Panc1 (cell line): ENCODE results near the gene OVCH2. TPM values are rescaled to one million over a fixed set of nuclear protein-coding genes. Genes with fewer than 3 reads are reported as not detected.

Experiments used
- ATAC-seq: fragments of 200-7000 bp; cut with Tn5 transposase; 2 replicates; pipeline ENCODE4 v1.9.1; 2020; ENCODE audit warnings: mild to moderate bottlenecking, moderate library complexity
- BruUV-seq: library from RNA; stranded (reverse); fragments of 400-500 nt; replicated peaks from 2 replicates; lab custom pipeline; 2021; lab: Mats Ljungman, UMichigan
- CTCF ChIA-PET: fragments of 300-600 bp; sonication (Branson Sonifier 250); formaldehyde crosslinking; loops from one replicate; lab custom pipeline; 2022; ENCODE audit warnings: antibody characterized with exemption; lab: Charles Lee
- POLR2A ChIA-PET: fragments of 300-600 bp; sonication (Branson Sonifier 250); formaldehyde crosslinking; loops from one replicate; lab custom pipeline; 2022; ENCODE audit warnings: antibody characterized with exemption; lab: Charles Lee
- DNase-seq: peaks from one replicate; pipeline ENCODE4 v3.0.0-alpha.2; 2010; ENCODE audit warnings: low read depth, low spot score
- H3K27ac ChIP-seq: 2 replicates; pipeline ENCODE4 v1.5.1; 2011; ENCODE audit warnings: mild to moderate bottlenecking, low read length, inconsistent platforms
- H3K27me3 ChIP-seq: fragments of 200-500 bp; sonication (Bioruptor generic); 2 replicates; pipeline ENCODE4 v1.6.0; 2014; ENCODE audit warnings: low read length, inconsistent platforms; ENCODE audit not compliant: control insufficient read depth, insufficient read depth
- H3K36me3 ChIP-seq: fragments of 200-500 bp; sonication (Bioruptor generic); 2 replicates; pipeline ENCODE4 v1.5.1; 2014; ENCODE audit warnings: inconsistent platforms, mild to moderate bottlenecking, low read length, moderate library complexity; ENCODE audit not compliant: control insufficient read depth, insufficient read depth
- H3K4me1 ChIP-seq: 2 replicates; pipeline ENCODE4 v1.5.1; 2011; ENCODE audit warnings: inconsistent platforms, mild to moderate bottlenecking, low read length, moderate library complexity; ENCODE audit not compliant: control insufficient read depth, insufficient read depth
- H3K4me3 ChIP-seq, 2 experiments: 2 replicates each; pipeline ENCODE4 v1.5.1; 2011 to 2012; ENCODE audit warnings: low read depth in 2 of 2, low read length in 2 of 2, mild to moderate bottlenecking in 2 of 2, inconsistent platforms in 1 of 2, moderate library complexity in 1 of 2
- H3K9me3 ChIP-seq: fragments of 200-500 bp; sonication (Bioruptor generic); 2 replicates; pipeline ENCODE4 v1.5.1; 2014; ENCODE audit warnings: low read depth, mild to moderate bottlenecking, inconsistent platforms, low read length, moderate library complexity; ENCODE audit not compliant: control insufficient read depth, insufficient read depth
- POLR2AphosphoS5 ChIP-seq: IDR thresholded peaks from 2 replicates; pipeline ENCODE4 v1.6.1; 2012; ENCODE audit warnings: mild to moderate bottlenecking, low read depth, low read length, moderate library complexity
- SIN3A ChIP-seq: IDR thresholded peaks from 2 replicates; pipeline ENCODE4 v1.6.1; 2012; ENCODE audit warnings: low read depth, mild to moderate bottlenecking, low read length, moderate library complexity, borderline replicate concordance; ENCODE audit not compliant: insufficient read depth
- TCF7L2 ChIP-seq: IDR thresholded peaks from 2 replicates; pipeline ENCODE4 v1.6.1; 2011; ENCODE audit warnings: mild to moderate bottlenecking, low read depth, low read length, inconsistent platforms
- in situ Hi-C: cut with HindIII; loops from 2 replicates; pipeline ENCODE4 v1.10.0; 2016; ENCODE audit warnings: low sequenced_read_pairs, low pct_unique_long_range_greater_than_20kb
- intact Hi-C: fragments of 100-400 bp; cut with micrococcal nuclease; formaldehyde crosslinking; loops from one replicate; pipeline ENCODE4 v1.10.0; 2022; ENCODE audit not compliant: unreplicated experiment
- total RNA-seq: library from RNA; stranded (reverse); gene quantifications from one replicate; pipeline ENCODE4 v1.2.1, GENCODE V29; 2021; ENCODE audit not compliant: unreplicated experiment
- TF ChIP-seq, protein P1 (sequence below): fragments of 450-650 bp; IDR thresholded peaks from 2 replicates; pipeline ENCODE4 v1.5.1; 2017; ENCODE audit warnings: mild to moderate bottlenecking
- TF ChIP-seq, protein P2 (sequence below), 2 experiments: IDR thresholded peaks; 2 replicates each; pipeline ENCODE4 v1.6.1; 2011 to 2012; ENCODE audit warnings: low read depth in 2 of 2, control low read depth in 1 of 2, low read length in 1 of 2, mild to moderate bottlenecking in 1 of 2, moderate library complexity in 1 of 2; ENCODE audit not compliant: insufficient read depth in 1 of 2

OVCH2 gene
- total RNA-seq, 1 experiment from 2014 or later, result not detected

DNA sequence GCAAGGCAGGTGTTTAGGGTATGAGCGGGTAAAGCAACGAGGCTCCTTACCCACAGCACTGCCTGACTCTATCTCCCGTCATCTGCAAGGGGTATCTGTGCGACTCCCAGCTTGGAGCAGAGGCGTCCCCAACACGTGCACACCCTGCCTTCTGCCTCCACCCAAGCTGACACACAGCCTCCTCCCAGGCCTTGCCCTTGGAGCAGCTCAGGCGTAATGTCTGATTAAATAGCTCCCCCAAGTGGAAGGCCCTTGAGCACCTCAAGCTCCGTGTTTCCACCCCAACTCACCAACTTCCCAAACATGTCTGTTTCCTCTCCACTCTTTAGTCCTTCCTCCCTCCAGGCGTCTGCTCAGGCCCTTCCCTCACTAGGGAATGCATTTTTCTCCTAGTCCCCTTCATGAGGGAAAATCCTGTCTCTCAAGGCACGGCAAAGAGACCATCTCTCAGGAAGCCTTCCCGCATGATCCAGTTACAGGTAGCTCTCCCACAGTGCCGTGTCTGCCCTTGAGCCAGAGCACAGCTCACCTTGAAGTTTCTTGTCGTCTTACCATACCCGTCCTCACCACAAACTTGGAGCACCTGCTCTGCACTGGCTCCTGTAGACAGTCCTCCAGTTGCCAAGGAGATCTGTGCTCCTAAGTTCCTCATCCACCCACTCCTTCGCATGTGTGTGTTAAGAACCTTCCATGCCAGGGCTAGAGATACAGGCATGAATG lies 48.8 kb downstream of the OVCH2 start:
- Histone ChIP-seq H3K4me3 (no peak overlapping the region), H3K27ac (no peak overlapping the region), H3K4me1 (no peaks in the 10 kb centered on the region), H3K9me3 (no peaks in the 10 kb centered on the region), H3K36me3 (no peaks in the 10 kb centered on the region), H3K27me3 (no peaks in the 10 kb centered on the region)
- intact Hi-C loops (loop anchor here (2.0 kb wide), 1 partner anchor 145 kb away; the partner anchor contains the start of gene PPFIBP2), in situ Hi-C loops (no loop called here)
- CTCF ChIA-PET, result interaction anchor here (0.5 to 1.3 kb wide), 15 partner anchors 8 to 571 kb away, joined by 3 to 20 read pairs (median 3); no protein-coding TSS in a partner anchor
- DNase-seq (no peak), ATAC-seq (peak; percentile 95)
- BruUV-seq, result no TSS peak
- POLR2A ChIA-PET, result no interaction called here
- TF ChIP-seq TCF7L2, result no peak
- TF ChIP-seq POLR2AphosphoS5, result no peak
- TF ChIP-seq, protein P1, sequence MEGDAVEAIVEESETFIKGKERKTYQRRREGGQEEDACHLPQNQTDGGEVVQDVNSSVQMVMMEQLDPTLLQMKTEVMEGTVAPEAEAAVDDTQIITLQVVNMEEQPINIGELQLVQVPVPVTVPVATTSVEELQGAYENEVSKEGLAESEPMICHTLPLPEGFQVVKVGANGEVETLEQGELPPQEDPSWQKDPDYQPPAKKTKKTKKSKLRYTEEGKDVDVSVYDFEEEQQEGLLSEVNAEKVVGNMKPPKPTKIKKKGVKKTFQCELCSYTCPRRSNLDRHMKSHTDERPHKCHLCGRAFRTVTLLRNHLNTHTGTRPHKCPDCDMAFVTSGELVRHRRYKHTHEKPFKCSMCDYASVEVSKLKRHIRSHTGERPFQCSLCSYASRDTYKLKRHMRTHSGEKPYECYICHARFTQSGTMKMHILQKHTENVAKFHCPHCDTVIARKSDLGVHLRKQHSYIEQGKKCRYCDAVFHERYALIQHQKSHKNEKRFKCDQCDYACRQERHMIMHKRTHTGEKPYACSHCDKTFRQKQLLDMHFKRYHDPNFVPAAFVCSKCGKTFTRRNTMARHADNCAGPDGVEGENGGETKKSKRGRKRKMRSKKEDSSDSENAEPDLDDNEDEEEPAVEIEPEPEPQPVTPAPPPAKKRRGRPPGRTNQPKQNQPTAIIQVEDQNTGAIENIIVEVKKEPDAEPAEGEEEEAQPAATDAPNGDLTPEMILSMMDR, result peak; percentile 48

DNA sequence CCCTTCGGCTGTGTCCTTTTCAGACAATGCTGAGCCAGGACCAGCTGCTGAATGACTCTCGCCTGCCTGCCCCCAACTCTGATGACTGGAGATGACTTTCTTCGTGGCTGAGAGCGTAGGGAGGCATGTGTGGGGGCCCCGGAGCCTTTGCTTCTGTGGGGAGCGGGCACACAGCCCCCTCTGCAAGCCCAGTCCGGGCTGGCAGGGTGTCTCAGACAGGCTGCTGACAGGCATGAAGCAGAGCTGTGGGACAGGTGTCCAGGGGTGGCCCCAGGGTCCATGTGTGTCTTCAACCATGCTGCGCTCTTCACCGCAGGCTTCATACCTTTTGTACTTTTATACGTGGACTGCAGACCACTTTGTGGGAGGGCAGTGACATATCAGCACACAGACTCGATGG lies 49.6 kb downstream of the OVCH2 start:
- TF ChIP-seq, protein P1, result no peak
- TF ChIP-seq, protein P2, sequence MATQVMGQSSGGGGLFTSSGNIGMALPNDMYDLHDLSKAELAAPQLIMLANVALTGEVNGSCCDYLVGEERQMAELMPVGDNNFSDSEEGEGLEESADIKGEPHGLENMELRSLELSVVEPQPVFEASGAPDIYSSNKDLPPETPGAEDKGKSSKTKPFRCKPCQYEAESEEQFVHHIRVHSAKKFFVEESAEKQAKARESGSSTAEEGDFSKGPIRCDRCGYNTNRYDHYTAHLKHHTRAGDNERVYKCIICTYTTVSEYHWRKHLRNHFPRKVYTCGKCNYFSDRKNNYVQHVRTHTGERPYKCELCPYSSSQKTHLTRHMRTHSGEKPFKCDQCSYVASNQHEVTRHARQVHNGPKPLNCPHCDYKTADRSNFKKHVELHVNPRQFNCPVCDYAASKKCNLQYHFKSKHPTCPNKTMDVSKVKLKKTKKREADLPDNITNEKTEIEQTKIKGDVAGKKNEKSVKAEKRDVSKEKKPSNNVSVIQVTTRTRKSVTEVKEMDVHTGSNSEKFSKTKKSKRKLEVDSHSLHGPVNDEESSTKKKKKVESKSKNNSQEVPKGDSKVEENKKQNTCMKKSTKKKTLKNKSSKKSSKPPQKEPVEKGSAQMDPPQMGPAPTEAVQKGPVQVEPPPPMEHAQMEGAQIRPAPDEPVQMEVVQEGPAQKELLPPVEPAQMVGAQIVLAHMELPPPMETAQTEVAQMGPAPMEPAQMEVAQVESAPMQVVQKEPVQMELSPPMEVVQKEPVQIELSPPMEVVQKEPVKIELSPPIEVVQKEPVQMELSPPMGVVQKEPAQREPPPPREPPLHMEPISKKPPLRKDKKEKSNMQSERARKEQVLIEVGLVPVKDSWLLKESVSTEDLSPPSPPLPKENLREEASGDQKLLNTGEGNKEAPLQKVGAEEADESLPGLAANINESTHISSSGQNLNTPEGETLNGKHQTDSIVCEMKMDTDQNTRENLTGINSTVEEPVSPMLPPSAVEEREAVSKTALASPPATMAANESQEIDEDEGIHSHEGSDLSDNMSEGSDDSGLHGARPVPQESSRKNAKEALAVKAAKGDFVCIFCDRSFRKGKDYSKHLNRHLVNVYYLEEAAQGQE (IDR thresholded peaks at IDR 0.05; ENCODE audit: insufficient read depth in 1 of 2, low read depth in 2 of 2, low read length in 1 of 2), result no peak
- TF ChIP-seq SIN3A (no peak), POLR2AphosphoS5 (no peak), TCF7L2 (no peak)
- CTCF ChIA-PET, result interaction anchor here (0.5 to 1.3 kb wide), 9 partner anchors 8 to 572 kb away, joined by 3 to 20 read pairs (median 3); no protein-coding TSS in a partner anchor
- no peaks in the 10 kb centered on the region for H3K27me3 ChIP-seq
- DNase-seq, result no peak
- no peak overlapping the region for H3K27ac ChIP-seq
- no peak for ATAC-seq
- H3K4me1 ChIP-seq, result no peaks in the 10 kb centered on the region
- intact Hi-C loops, result loop anchor here (2.0 kb wide), 1 partner anchor 144 kb away; the partner anchor contains the start of gene PPFIBP2
- POLR2A ChIA-PET, result no interaction called here
- in situ Hi-C loops, result no loop called here
- H3K36me3 ChIP-seq, result no peaks in the 10 kb centered on the region
- H3K9me3 ChIP-seq, result no peaks in the 10 kb centered on the region
- BruUV-seq, result no TSS peak
- no peak overlapping the region for H3K4me3 ChIP-seq
